Measurements from ENCODE around the gene MAP3K4. TPM values are rescaled to one million over a fixed set of nuclear protein-coding genes. Genes with fewer than 3 reads are reported as not detected.

Gene MAP3K4
- total RNA-seq, 1 experiment from 2014 or later = 18.0 TPM

DNA sequence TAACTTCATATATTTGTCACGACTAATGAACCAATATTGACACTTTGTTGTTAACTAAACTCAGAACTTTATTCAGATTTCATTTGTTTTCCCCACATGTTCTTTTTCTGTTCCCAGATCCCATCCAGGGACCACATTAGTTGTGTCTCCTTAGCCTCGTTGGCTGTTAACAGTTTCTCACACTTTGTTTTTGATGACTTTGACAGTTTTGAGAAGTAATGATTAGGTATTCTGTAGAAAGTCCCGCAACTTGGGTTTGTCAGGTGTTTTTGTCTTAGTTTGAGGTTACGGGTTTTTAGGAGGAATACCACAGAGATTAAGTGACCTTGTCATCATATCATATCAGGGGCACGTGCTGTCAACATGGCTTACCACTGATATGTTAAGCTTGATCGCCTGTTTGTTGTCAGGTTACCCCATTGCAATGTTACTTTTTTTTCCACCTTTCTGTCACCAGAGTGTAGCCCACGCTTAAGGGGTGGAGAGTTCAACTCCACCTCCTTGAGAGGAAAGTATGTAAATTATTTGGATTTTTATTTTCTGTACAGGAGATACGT is 32.9 kb downstream of the MAP3K4 start:
- DNase-seq (ENCODE audit: low read depth) = no peak
- in situ Hi-C loops (cut with HindIII; ENCODE audit: low pct_unique_long_range_greater_than_20kb, low sequenced_read_pairs) = no loop called here

DNA sequence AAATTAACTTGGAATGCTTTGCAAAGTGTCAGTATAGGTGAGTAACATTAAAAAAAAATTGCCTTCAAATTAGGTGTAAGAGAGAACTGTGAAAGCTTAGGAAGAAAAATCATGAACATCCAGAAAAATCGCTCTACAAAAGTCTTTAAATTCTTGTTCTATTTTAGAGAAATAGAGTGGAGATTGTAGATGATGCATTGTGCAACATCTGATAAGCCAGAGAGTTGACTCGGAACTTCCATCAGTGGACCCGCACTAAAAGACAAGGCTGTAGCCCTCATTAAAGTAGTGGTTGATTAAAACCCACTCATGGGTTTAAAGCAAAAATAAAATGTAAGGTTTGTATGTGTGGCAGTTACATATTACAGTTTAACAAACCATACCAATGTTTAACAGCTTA is 35.8 kb downstream of the MAP3K4 start:
- DNase-seq (ENCODE audit: low read depth) = no peak
- in situ Hi-C loops (cut with HindIII; ENCODE audit: low pct_unique_long_range_greater_than_20kb, low sequenced_read_pairs) = no loop called here

DNA sequence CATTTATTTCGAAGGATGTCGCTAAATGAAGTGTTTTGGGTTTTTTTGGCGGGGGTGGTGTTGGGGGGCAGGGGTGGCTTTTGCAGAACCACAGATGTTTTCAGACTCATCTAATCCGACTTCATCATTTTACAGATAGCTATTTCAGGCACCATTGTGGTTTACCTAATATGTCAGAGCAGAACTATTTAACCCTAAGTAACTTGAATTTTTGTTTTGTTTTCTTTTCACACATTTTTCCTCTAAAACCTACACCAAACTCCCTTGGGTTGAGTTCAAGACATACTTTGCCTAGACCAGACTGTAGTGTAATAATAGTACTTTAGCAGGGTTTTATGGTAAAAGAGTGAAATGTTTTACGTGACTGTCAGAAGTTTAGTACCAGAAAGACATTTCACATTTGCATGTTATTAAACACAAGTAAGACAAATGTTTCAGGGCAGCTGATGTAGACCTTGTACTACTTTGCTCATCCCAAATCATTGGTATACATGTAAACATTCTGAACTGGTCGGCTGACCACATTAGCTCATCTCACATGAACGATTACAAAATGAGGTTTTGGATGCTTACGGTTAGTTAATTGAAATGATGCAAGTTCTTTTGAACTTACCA is 37.7 kb downstream of the MAP3K4 start:
- in situ Hi-C loops (cut with HindIII; ENCODE audit: low pct_unique_long_range_greater_than_20kb, low sequenced_read_pairs) = no loop called here
- no peak for DNase-seq (ENCODE audit: low read depth)

DNA sequence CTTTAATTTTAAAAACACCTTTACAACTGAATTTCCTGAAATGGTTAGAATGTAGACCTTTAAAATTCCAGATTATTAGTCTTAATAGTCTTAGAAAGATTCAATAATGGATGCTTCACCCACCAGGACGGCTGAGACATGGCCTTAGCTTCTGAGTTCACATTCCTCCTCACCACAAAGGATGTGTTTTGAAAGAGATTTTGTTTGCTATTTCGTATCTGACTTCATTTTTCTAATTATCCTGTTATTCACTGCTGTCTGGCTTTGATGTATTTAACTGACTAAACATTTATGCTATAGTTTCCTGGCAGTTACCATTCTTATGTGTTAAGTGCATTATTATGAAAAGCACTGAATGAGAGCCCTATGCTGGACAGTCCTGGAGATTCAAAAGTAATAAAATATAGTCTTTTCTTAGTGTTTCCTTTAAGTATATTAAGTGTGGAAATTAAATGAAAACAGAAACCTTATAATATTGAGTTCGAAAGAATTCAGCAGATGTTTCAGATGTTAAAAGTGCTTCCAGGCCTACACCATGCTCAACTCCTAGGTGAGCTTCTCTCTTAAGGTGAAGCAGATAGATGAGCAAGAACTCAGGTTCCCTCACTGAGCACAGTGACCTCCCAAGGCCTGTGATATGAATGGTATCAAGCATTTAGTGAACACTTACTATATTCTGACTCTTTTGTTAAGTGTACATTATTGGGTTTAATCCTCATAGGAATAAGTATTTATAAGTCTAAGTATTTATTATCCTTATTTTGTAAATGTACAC is 40.3 kb downstream of the MAP3K4 start:
- no peak for DNase-seq (ENCODE audit: low read depth)
- in situ Hi-C loops (cut with HindIII; ENCODE audit: low pct_unique_long_range_greater_than_20kb, low sequenced_read_pairs) = no loop called here

DNA sequence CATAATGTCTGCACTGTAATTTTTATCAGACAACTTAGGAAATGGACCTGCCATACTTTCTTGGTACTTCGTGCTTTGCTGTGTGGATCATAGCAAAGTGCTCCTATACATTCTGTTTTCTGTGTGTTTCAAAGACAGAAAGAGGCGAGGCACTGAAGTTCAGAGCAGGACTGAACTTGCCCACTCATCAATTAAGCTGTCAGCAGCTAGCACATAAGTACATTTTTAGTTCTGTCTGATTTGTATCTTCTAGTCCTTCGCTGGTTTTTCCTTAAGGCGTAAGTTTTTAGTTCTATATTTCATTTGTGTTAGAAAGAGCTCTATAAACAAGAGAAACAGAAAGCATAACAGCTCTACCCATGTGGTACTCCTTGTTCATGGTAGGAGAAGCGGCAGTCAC is 42.1 kb downstream of the MAP3K4 start:
- in situ Hi-C loops (cut with HindIII; ENCODE audit: low pct_unique_long_range_greater_than_20kb, low sequenced_read_pairs) = no loop called here

DNA sequence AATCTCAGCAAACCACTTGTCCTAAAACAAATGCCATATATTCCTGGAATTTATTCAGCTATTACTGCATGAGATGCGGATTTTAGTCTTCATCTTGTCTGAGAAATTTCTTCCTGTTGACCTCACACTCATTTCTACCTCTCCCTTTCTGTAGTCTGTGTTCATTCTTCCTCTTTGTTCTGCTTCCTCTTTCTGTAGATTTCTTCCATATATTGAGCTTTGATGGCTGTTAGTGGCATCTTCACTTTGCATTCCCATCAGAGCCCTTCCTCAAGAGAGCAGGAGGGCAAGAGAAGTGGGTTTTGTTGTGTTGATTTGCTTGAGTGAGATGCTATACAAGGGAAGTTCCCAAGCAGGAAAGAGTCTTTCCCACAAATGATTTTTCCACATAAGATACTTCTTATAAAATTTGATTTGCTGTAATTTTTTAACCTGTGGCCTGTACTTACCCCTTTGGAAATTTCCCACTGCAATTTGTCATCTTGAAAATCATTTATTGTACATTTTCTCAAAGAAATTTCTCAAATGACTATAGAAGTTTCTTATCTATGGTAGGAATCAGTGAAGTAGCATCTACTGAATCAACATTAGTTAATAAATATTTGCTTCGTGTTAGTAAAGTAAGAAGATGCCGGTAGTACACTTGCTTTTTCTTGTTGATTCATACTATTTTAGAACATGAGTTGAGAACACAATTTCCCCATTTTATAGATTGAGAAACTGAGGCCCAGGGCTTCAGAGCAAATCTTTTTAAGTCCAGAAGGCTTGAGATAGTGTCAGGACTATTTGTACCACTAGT is 43.8 kb downstream of the MAP3K4 start:
- no peak for DNase-seq (ENCODE audit: low read depth)
- in situ Hi-C loops (cut with HindIII; ENCODE audit: low pct_unique_long_range_greater_than_20kb, low sequenced_read_pairs) = no loop called here

More for the DNA sequence above, 42.1 kb downstream of the MAP3K4 start:
- DNase-seq (ENCODE audit: low read depth) = no peak

DNA sequence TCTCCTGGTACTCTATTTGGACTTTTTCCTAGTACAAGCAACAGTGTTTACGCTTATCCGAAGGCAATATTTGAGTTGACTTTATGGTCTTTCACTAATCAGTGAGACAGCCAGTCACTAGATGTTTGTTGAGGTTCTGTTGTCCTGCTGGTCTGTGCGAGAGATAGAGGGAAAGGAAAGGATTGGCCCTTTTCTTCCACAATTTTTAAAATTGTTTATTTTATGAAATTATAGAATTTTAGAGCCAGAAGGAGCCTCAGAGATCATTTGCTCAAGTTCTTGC is 44.4 kb downstream of the MAP3K4 start:
- DNase-seq (ENCODE audit: low read depth) = no peak
- in situ Hi-C loops (cut with HindIII; ENCODE audit: low pct_unique_long_range_greater_than_20kb, low sequenced_read_pairs) = no loop called here

DNA sequence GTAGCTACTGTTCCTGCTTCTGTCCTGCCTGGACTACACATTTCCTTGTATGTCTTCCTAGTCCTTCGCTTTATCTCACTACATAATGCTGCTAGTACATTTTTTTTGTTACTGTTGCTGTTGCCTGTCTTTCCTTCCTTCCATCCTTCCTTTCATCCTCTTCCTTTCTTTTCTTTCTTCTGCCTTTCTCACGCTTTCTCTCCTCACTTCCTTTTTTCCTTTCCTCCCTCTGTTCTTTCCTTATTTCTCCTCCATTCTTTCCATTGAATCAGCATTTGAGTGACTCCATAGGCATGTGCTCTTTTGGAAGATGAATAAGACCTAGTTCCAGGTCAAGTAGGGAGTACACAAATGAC is 46.3 kb downstream of the MAP3K4 start:
- no peak for DNase-seq (ENCODE audit: low read depth)
- in situ Hi-C loops (cut with HindIII; ENCODE audit: low pct_unique_long_range_greater_than_20kb, low sequenced_read_pairs) = no loop called here

DNA sequence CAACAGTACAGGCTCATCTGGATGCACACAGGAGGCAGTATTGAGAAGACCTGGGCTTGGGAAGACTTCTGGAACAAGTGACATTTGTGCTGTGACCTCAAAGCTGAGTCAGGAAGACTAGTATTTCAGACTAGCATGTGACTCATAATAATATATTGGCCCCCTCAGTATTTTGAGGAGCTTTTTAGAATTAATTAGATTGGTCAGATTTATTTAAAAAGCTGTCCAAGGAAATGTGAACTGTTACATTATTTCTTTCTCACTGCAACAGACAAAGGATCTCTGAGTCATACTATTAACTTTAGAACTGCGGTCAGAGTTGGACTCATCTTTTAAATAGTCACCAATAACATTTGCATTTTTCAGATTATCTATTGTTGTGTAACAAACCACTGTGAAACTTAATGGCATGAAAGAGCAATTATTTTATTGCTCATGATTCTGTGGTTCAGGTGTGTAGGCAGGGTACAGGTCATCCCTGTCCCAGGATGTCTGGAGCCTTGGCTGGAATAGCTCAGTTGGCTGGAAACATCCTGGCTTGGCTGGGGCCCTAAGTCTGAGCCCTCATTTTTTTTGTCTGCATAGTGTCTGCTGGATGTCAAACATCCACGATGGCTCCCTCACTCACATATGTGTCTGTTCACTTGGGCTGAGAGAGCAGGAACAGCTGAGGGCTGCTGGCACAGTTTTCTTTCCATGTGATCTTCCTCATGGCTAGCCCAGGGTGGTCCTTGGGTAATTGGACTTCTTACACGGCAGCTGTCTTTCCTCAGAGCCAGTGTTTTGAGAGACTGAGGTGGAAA is 46.9 kb downstream of the MAP3K4 start:
- in situ Hi-C loops (cut with HindIII; ENCODE audit: low pct_unique_long_range_greater_than_20kb, low sequenced_read_pairs) = no loop called here
- DNase-seq (ENCODE audit: low read depth) = peak; percentile 96

DNA sequence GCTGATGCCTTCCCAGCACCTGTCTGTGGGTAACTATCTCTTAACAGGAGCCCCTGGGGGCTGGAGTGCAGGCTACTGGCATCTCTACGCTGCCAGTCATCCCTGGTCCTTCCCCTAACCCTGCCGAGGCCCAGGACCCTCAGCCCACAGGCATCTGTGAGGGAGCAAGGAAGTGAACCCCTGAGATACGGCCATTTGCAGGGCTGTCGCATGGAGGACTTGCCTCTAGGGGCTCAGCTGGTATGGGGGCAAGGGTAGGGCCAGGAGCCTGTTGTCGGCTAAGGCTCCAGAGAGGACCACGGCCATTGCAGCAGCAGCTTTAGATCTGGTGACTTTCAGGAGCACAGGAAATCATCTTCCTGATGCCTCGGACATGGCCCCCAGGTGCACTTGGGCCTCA is 49.7 kb downstream of the MAP3K4 start:
- DNase-seq (ENCODE audit: low read depth) = no peak
- in situ Hi-C loops (cut with HindIII; ENCODE audit: low pct_unique_long_range_greater_than_20kb, low sequenced_read_pairs) = no loop called here

DNA sequence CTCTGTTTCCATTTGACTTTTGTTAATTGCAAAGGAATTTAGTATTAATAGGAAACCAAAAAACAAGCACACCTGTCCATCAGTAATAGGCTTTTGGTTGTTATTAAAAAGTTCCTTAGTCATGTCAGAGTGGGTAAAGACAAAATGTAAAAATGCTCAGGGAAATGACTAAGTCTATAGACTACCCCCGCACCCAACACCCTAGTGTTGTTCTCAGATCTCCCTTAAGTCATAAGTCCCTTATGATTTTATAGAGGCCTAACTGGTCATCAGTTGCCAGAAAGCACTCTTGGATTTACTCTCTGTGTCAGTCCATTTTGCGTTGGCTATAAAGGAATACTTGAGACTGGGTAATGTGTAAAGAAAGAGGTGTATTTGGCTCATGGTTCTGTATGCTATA is 52.8 kb downstream of the MAP3K4 start:
- in situ Hi-C loops (cut with HindIII; ENCODE audit: low pct_unique_long_range_greater_than_20kb, low sequenced_read_pairs) = no loop called here
- no peak for DNase-seq (ENCODE audit: low read depth)

DNA sequence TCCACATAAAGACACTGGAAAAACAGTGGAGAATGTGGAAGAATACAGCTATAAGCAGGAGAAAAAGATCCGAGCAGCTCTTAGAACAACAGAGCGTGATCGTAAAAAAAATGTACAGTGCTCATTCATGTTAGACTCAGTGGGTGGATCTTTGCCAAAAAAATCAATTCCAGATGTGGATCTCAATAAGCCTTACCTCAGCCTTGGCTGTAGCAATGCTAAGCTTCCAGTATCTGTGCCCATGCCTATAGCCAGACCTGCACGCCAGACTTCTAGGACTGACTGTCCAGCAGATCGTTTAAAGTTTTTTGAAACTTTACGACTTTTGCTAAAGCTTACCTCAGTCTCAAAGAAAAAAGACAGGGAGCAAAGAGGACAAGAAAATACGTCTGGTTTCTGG is 57.1 kb downstream of the MAP3K4 start:
- in situ Hi-C loops (cut with HindIII; ENCODE audit: low pct_unique_long_range_greater_than_20kb, low sequenced_read_pairs) = no loop called here
- no peak for DNase-seq (ENCODE audit: low read depth)

DNA sequence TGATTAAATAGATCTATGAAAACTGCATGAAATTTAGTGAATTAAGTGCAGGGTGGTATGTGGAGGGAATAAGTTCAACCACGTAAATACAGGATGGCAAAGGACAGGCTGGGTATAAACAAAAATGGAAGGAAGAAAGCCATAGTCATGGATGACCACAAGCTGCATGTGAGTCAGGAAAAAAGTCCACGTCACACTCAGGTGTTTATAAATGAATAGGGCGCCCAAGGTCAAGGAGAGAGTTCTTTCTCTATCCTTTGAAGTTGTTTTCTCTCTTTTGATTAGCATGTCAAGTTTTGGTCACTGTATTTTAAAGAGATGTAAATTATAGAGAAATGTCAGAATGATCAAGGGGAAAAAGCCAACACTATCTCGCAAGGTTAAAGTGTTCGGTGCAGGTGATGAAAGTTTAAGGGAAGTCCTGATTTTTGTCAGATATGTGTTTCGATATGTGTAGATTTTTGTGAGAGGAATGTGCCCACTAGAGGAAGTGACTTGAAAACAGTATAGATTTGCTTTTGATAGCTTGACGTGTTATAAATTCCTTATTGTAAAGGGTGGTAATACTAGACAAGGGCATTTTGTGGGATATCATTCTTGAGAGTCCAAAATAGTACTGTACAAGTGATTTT is 58.7 kb downstream of the MAP3K4 start:
- in situ Hi-C loops (cut with HindIII; ENCODE audit: low pct_unique_long_range_greater_than_20kb, low sequenced_read_pairs) = no loop called here
- no peak for DNase-seq (ENCODE audit: low read depth)

DNA sequence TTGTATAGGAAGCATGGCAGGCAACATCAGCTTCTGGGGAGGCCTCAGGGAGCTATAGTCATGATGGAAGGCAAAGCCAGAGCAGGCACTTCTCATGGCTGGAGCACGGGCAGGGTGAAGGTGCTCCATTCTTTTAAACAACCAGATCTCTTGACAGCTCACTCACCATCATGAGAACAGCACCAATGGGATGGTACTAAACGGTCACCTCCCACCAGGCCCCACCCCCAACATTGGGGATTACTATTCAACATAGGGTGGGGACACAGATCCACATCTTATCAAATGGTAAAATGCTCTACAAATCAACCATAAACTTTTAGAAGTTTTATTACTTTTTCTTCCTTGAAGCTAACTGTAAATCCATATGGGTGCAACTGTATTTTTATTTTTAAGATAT is 61.5 kb downstream of the MAP3K4 start:
- no peak for DNase-seq (ENCODE audit: low read depth)
- in situ Hi-C loops (cut with HindIII; ENCODE audit: low pct_unique_long_range_greater_than_20kb, low sequenced_read_pairs) = no loop called here

DNA sequence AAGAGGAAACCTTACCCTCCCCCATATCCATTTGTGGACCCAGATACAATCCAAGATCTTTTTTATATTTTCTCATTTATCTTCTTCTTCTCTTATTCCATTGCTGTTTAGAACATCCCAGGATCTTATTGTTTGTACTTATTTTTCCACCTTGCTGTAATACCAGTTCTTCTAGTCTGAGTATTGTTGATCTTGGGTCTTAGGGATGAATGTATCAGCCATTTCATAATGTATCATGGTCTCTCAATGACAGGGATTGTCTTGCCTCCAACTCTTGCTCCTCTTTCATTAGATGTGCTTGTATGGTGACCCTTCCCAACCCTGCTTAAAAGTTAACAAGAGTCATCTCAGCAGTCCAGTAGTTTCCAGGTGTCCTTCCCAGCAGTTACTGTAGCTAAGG is 63.3 kb downstream of the MAP3K4 start:
- DNase-seq (ENCODE audit: low read depth) = no peak
- in situ Hi-C loops (cut with HindIII; ENCODE audit: low pct_unique_long_range_greater_than_20kb, low sequenced_read_pairs) = no loop called here

DNA sequence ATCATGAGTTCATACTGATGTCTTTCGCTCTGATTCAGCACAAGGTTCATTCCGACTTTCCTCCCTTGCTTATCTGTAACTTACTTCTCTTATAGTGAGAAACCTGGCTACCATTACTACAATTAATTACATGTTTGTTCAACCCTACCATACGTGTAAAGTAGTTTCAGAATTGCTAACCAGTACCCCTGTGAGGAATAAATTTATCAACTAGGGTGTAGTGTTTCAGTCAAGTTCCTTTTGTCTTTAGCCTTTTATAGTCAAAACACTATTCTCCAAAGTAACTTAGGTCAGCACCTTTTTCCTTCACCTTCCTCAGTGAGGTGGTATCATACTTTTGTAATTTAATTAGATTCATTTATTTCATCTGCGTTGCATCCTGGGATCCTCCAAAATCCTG is 64.9 kb downstream of the MAP3K4 start:
- in situ Hi-C loops (cut with HindIII; ENCODE audit: low pct_unique_long_range_greater_than_20kb, low sequenced_read_pairs) = no loop called here
- no peak for DNase-seq (ENCODE audit: low read depth)

DNA sequence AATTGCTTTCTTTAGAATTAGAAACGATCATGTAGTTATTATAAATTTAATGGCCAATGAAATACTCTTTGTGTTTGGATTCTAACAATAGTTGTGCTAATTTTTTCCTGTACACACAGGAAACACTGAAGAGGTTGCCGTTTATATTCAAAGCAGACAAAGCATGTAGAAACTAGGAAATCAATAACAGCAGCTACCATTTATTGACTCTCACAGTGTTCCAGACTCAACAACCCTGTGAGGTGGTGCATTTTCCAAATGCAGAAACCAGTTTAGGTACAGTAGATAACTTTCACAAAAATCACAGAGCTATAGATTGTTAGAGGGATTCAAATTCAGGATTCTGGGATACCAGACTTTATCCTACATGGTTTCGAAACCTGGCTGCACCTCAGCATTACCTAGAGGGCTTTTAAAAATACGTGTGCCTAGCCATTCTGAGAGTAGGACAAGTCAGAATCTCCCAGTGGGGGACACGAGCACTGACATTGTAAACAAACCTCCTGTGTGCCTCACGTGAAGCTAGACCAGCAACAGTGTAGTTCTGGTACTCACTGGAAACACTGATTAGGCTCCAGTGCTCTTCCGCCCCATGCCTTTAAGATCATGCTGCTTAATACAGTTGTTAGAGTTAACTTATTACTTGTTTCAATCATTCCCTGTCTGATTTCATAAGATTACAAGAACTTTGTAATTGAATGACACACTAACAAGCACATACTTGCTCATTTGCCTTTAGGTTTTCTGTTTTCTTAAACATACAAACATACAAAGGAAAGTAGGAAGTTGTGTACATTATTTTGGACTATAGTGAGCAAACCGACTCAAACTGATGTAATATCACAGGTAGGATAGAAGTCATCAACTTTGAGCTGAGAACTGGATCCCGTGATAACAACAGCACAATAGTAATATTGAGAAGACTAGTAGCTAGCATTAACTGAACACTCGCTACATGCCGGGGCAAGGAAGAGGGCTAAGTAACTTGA is 65.8 kb downstream of the MAP3K4 start:
- in situ Hi-C loops (cut with HindIII; ENCODE audit: low pct_unique_long_range_greater_than_20kb, low sequenced_read_pairs) = no loop called here
- no peak for DNase-seq (ENCODE audit: low read depth)

All from Caki2 (cell line).